Activated T-cell treated with anti-CD3 and anti-CD28 coated beads for 48 hours (primary cell): Measurements from ENCODE around the gene PTPRD.

ENCODE experiments used
- DNase-seq: peaks from one replicate; pipeline ENCODE4 v3.0.0-alpha.2; 2020; ENCODE audit warnings: low read depth

PTPRD gene

GRCh38 chr9:8572209-8572608, 2040.6 kb downstream of the PTPRD start:
- no peak for DNase-seq

GRCh38 chr9:8571643-8572042, 2041.2 kb downstream of the PTPRD start:
- DNase-seq: no peak

DNA sequence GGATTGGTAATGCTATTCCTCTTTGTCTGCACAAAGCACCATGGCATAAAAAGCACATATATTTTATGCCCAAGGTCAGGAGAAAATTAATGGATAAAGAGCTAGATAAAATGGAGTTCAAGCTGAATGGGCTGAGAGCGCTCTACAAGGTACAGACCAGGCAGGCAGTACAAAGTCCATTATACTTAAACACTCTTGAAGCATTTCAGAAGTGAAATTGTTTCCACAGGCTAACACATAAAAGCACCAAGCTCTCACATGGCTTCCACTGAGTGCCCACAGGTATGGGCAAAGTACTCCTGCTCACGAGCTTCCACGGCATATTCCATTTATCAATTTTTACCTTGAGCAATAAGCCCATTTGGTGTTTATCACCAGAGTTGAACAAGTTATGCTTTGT, 2042.0 kb downstream of the PTPRD start:
- DNase-seq: no peak

GRCh38 chr9:8569823-8570222, 2043.0 kb downstream of the PTPRD start:
- DNase-seq: no peak

- DNase-seq: no peak
Observed at GRCh38 chr9:8567963-8568579, 2044.7 kb downstream of the PTPRD start.

GRCh38 chr9:8564960-8565359, 2047.8 kb downstream of the PTPRD start:
- DNase-seq: peak; percentile 1

DNA sequence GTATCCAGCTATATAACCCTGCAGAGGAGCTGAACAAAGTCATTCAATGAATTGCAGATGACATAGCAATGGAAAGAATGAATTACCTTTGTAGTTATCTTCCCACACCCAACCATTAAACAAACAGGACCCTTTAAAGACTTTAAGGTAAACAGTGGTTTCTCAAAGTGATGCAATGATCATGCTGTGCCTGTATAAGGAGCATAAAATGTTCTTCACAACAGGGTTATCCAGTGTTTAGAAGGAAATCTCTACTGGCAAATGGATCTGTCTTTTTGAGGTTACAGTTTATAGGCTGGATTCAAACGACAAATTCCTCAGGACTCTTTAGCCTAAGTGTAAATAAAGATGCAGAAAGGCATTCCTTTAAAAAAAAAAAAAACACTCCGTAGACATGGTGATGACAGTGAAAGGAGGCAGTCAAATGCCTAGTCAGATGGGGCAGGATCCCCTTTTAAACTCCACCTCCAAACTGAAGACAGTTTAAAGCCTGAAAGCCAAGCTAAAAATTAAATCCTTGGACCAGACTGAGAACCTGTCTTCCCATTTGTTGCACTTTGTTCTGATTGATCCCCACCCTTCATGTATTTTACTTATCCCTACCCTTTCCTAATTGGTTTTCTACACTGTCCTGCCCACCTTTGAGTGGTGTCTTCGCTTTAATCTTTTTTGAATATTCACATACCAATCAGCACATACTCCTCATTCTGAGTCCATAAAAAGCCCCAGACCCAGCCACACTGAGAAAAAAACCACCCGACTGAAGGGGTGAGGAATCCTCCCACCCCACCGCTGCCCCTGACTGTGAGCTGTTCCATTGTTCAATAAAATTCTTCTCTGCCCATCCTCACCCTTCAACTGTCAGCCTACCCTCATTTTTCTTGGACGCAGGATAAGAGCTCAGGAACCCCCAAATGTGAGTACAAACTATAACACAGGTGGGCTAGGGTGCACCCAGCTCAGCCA, 2052.0 kb downstream of the PTPRD start:
- no peak for DNase-seq

- no peak for DNase-seq
Observed at GRCh38 chr9:8558176-8558575, 2054.6 kb downstream of the PTPRD start.

DNA sequence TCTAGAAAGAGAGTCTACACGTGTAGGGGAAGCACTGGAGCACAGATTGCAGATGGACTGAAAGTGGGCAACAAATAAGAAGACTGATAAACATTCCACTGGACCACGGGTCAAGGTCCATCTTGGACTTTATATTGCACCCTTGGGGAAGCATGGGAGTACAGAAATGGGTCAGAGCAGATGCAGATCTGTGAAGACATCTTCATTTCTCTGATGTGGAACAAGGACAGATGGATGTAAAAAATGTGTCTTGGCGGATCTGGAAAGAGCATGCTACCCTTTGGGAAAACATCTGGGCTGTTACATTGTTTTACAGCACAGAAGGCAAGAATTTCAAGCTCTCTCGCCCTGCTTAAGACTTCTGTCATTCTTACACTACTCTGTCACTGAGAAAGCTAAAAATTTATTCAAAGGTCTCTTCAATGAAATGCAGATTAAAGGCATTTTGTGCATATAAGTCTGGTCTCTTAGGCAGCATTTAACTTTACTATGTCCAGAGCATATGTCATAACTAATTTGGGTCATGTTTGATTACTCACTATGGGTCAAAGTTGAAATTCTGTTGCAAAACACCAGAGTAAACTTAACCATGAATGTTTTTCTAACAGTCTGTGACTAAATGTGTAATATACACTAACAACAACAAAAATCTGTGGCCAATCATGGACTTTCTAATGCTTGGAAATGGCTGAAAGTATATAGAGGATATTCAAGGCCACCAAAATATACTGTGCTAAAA, 2056.9 kb downstream of the PTPRD start:
- no peak for DNase-seq

DNA sequence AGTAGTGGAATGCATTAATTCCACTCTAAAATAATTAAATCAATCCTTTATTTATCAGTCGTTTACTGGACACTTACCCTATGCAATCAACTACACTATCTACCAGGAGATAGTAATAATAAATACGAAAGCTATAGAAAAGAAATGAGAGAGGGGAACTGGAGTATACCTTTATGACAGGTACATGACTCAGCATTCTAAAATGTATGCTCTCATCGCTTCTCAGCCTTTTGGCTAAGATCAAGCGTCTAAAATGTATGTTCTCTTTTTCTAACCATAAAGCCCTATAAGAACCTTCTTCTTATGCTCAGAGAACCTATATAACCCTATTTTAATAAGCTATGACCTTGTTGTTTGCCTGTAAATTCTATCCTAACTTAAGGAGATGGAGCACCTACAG, 2059.4 kb downstream of the PTPRD start:
- DNase-seq: no peak

DNA sequence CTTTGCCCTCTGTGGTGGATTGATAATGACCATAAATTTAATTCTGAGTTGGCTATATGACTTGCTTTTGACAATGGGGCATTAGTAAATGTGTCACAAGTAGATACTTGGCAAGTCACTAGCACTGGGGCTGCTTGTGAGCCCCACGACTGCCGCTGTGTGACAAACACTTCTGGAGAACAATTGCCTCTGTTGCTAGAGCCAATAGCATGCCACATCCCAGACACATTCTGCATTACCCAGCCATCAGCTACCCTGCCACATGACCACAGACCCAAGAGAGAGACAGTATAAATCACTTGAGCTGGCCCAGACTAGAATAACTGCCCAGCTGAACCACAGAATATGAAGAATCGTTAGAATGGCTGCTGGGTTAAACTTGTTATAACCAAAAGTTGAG, 2060.1 kb downstream of the PTPRD start:
- DNase-seq: no peak

GRCh38 chr9:8549214-8549613, 2063.6 kb downstream of the PTPRD start:
- no peak for DNase-seq

GRCh38 chr9:8543219-8543618, 2069.6 kb downstream of the PTPRD start:
- DNase-seq: no peak

- DNase-seq: no peak
Observed at GRCh38 chr9:8542537-8542936, 2070.3 kb downstream of the PTPRD start.

DNA sequence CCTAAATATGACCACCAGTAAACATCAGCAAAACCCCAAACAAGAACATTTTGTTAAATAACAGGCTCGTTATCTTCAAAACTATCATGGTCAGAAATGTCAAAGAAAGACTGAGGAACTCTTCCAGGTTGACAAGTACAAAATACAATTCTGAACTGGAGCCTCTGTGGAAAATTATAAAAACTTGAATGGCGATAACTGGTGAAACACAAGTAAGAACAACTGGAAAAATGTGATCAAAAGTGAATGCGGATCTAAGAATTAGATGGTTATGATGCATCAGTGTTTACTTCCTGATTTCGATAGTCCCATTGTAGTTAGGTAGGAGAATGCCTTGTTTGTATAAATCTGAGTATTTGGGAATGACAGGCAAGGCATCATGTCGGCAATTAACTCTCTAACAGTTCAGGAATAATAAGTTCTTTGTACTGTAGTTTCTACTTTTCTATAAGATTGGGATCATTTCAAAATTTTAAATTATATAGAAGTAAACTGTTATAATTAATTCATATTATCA, 2073.1 kb downstream of the PTPRD start:
- no peak for DNase-seq

DNA sequence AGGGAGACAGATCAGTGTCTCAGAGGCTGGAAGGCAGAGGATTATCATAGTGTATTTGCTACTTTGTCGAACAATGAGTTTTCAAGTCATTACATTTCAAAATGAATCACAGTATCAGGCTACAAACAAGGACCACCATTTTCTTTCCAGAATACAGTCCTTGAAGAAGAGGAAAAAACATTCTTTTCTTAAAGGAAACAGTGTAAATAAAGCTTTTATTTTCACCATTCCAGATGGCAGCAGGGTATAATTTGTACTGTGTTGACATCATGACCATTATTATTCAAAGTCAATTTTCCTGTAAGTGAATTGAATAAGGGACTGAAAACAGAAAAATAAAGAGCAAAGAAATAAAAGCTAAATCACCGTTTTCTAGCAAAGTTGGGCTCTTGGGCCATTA, 2076.0 kb downstream of the PTPRD start:
- DNase-seq: no peak

GRCh38 chr9:8534828-8535227, 2078.0 kb downstream of the PTPRD start:
- DNase-seq: no peak

GRCh38 chr9:8533681-8534080, 2079.1 kb downstream of the PTPRD start:
- DNase-seq: no peak

DNA sequence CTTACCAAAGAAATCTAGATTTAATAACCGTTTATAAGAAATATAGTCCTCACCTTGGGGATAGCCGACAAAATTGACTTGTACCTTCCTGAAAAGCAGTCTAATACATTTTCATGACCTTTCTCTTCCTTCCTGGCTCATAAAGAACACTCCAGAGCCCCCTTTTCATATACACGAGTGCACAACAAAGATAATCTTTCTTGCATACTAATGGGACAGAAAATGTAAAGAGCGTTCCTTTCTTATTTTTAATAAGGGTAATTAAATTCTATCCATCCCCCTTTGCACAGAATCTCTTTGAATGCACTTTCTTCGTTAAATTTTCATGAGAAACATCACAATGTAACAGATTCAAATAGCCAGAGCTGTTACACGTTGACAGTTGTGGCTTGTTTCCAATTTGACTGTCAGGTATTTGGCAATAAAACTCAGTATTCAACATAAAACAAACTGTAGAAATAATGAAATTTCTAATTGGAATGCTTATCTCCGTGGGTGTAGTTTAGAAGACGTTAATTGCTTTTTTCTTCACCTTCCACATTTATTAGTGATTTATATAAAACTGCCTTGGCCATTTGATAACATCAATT, 2080.9 kb downstream of the PTPRD start:
- no peak for DNase-seq

GRCh38 chr9:8521112-8521511, 2091.7 kb downstream of the PTPRD start:
- no peak for DNase-seq

DNA sequence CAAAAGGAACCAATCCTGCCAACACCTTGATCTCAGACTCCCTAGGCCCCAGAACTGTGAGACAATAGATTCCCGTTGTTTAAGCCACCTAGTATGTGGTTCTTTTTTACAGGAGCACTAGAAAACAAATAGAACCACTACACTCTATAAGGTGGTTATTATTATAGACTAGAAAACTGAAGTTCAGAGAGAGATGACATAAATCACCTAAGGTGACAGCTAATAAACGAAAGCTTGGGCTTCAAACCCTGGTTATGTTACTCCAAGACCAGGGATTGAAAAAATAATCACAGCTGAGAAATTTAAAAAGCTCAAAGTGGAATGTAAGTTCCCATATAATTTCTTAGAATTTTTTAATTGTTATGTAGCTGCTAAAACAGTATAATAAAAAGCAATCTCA, 2097.1 kb downstream of the PTPRD start:
- no peak for DNase-seq

- no peak for DNase-seq
Observed at GRCh38 chr9:8514760-8515159, 2098.0 kb downstream of the PTPRD start.
